HG03378 (cell line): Measurements from ENCODE around the gene GDA.
A peak's percentile ranks its signal among the peaks of the same experiment; 100 is the strongest.
"Not testable (repeated sequence)": the region's sequence is repeated elsewhere in the genome, so short reads cannot be mapped to it uniquely, and the experiment has no call there.

Experiments used
- ATAC-seq: cut with Tn5 transposase; IDR thresholded peaks from one replicate; pipeline ENCODE4 v1.9.1; 2021; ENCODE audit warnings: mild to moderate bottlenecking, moderate library complexity; ENCODE audit not compliant: unreplicated experiment

GDA gene

GRCh38 chr9:72204062-72204461 lies 54.8 kb downstream of the GDA start:
- no peak for ATAC-seq

DNA sequence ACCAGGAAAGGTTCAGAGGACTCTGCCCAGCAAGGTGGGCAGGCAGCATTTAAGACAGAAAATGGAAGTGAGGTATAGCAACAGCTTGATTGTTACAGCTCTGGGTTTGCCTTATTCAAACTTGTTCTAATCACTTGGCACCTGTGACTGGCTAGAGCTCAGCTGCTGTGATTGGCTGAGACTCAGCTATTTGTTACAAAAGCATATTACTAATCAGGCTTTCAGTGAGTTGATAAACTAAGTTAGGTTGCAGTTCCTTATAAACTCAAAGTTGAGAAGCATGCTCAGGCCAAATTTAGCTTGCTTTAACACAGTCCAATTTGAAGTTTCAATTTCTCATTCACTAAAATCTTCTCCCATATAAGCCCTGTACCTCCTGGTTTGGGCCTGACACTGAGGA lies 56.3 kb downstream of the GDA start:
- peak; percentile 63 for ATAC-seq

- peak; percentile 70 for ATAC-seq
Observed at GRCh38 chr9:72207278-72207677, 58.0 kb downstream of the GDA start.

GRCh38 chr9:72210522-72210921 lies 61.3 kb downstream of the GDA start:
- no peak for ATAC-seq

GRCh38 chr9:72211047-72211446 lies 61.8 kb downstream of the GDA start:
- ATAC-seq, result no peak

- no peak for ATAC-seq
Observed at GRCh38 chr9:72213906-72214305, 64.7 kb downstream of the GDA start.

DNA sequence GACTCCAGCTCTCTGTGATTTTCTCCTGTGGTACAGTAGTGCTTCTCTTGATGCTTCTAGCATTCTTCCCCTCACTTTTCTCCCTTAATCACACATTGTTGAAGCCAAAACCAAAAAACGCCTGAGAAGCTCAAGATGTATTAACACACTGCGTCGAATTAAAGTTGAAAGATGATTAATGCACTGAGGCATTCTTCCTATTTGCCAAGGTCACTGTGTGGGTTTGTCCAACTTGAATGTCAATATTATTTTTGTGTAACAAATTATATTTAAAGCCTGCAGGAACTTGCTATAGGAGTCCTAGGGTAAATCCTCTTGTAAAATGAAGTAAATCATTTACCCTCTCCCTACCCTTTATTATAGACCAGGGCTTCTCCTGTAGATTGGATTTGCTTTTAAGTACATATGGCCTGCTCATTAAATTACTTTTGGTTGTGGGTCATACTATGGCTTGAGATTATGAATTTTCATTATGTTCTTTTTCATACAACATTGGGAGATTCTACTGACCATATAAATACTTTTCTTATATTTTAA lies 68.1 kb downstream of the GDA start:
- ATAC-seq, result no peak

DNA sequence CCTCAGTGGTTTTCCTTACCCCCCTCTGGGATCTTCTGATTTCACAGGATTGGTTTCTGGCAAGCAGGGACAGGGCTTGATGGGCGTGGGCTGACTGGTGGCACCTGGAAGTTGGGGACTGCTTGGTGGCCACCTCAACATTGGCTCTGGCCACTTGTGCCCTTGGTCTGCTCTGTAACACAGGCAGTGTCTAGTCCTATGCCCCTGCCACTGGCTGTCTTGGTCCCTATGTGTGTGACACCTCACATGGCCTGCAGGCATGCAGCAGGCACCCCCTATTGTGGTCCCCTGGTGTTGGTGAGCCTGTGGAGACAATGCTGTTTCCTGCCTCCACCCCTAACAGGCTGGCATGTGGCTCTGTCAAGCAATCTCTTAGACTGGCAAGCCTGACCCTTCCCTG lies 71.3 kb downstream of the GDA start:
- no peak for ATAC-seq

- no peak for ATAC-seq
Observed at GRCh38 chr9:72226146-72226812, 77.0 kb downstream of the GDA start.

DNA sequence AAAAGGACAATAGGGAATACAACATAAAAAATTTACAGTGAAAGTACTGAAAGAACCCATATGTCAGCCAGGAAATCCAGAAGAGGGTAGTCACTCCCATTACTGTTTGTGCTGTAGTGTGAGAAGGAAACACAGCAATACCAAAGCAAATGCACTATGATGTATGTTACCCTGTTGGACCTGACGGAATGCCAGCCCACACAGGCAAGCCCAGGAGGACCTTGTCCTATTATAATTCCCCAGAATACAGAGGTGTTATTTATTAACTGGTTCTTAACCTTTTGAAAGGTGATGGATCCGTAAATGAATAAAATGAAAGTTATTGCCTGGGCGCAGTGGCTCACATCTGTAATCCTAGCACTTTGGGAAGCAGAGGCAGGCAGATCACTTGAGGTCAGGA lies 79.0 kb downstream of the GDA start:
- ATAC-seq, result no peak

DNA sequence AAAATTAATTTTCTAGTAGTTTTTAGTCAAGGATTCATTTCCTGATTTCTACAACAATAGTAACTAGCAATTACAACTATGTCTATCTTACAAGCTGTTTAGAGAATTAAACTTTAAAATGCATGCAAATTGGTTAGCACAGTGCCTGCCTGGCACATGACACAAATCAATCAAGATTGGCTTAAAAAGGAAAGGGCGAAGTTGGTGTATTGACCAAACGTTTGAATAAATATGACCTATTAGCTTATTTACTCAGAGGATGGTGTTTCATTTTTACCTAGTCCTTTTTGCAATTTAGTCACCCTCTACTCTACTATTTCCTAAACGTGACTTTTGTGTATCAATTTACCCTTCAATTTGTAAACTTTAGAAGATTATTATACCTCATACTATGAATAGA lies 83.5 kb downstream of the GDA start:
- no peak for ATAC-seq

DNA sequence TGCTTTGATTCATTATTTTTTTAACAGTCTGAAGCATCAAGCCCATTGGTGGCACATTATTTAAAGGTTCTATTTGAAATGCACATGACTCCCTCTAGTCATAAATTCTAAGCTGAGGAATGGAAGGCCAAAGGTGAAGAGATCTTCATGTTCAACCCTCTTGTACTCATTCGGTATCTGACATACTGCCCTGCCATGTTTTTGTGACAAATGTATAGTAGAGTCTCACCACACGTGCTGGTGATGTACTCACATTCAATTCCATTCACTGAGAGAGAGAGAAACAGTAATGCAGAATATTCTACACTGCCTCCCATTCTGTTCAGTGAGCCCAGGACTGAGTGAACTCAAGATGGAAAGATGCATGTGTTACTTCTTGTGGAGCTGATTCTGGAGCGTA lies 98.3 kb downstream of the GDA start:
- no peak for ATAC-seq

GRCh38 chr9:72251589-72251988 lies 102.3 kb downstream of the GDA start:
- ATAC-seq, result no peak

DNA sequence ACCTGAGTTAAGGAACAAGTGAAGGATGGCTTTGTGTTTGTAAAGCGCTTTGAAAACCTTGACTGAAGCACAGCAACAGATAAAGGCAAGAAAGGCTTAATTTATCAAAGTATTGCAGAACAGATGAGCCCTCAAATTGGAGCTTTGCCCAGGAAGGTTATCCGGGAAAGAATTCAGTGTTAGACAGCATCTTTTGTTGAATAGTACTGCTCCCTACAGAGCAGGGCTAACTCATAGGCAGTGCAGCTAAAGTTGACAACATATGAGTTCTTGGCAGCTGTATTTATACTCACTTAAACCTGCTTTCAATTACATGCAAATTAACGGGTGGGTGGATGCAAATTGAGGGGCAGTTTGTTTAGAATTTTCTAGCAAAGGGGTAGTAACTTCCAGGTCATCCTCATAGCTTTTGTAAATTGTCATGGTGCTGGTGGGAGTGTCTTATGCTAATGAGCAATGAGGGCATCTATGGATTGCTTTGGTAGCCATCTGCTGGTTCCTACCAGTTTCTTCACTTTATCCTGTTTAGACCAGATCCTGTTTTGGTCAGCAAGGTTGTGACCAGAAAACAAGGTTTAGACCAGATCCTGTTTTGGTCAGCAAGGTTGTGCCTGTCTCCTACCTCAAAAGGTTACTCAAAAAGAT lies 105.8 kb downstream of the GDA start:
- ATAC-seq, result no peak

DNA sequence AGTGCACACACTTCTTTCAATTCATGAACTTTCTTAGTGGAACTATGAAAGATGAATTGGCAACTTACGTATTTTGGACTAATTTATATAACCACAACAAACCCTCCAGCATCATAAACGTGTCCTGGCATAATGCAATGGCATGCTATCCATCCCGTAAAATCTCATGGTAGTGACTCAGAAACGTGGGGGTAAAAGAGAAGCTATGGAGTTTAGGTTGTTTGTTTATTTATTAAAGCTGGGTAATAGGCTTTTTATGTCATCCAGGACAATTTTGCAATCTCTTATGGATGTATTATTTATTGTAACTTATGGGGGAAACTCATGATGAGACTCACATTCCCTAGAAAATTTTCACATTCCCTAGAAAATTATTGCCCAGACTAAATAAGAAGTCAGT lies 106.3 kb downstream of the GDA start:
- no peak for ATAC-seq

- ATAC-seq, result no peak
Observed at GRCh38 chr9:72256931-72257330, 107.7 kb downstream of the GDA start.

DNA sequence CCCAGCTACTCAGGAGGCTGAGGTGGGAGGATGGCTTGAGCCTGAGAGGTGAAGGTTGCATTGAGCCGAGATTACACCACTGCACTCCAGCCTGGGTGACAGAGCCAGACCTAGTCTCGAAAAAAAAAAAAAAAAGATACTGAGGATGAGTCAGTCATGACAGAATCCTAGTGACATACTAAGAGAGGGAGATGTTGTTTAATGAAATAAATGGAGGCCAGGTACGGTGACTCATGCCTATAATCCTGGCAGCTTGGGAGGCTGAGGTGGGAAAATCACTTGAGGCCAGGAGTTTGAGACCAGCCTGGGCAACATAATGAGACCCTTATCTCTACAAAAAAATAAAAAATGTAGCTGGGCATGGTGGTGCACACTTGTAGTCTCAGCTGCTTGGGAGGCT lies 108.6 kb downstream of the GDA start:
- no peak for ATAC-seq

DNA sequence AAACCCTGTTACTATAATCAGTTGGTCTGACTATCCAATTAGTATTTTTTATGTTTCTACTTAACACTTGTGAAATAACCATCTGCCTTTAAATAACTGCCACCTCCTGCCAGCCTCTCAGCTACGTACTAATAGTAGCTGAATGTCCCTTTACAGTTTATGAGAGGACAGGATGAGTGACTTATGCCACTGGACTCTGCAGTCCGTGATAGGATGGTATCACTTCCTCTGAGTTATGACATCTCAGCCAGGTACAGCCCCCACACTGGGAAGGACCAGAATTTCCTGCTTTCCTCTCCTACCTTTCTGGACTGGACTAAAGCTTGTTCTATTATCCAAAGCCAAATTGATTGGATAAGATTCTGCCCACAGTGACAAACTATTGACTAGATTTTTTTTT lies 112.8 kb downstream of the GDA start:
- ATAC-seq, result no peak

- ATAC-seq, result no peak
Observed at GRCh38 chr9:72263572-72263971, 114.3 kb downstream of the GDA start.

DNA sequence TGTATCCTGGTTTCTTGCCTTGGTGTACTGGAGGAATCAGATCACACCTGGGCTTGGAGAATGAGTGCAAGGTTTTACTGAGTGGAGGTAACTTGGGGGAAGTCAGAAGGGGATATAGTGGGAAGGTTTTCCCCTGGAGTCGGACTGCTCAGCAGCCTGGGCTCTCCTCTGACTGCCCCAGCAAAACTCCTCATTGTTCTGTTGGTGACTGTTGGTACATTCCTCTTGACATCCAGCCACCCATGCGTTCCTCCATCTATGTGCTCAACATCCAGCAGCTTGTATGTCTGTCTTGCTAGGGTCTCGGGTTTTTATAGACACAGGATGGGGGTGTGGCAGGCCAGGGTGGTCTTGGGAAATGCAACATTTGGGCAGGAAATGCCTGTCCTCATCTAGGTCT lies 119.7 kb downstream of the GDA start:
- ATAC-seq, result no peak

DNA sequence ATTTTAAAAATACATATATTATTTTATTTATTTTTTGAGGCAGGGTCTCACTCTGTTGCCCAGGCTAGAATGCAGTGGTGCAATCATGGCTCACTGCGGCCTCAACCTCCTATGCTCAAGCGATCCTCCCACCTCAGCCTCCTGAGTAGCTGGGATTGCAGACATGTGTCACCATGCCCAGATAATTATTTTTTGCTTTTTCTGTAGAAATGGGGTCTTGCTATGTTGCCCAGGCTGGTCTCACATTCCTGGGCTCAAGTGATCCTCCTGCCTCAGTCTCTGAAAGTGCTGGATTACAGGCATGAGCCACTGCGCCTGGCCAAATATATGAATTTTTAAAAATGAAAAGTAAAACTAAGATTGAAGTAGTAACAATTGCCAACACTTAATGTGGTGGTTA lies 121.1 kb downstream of the GDA start:
- not testable (repeated sequence) for ATAC-seq

DNA sequence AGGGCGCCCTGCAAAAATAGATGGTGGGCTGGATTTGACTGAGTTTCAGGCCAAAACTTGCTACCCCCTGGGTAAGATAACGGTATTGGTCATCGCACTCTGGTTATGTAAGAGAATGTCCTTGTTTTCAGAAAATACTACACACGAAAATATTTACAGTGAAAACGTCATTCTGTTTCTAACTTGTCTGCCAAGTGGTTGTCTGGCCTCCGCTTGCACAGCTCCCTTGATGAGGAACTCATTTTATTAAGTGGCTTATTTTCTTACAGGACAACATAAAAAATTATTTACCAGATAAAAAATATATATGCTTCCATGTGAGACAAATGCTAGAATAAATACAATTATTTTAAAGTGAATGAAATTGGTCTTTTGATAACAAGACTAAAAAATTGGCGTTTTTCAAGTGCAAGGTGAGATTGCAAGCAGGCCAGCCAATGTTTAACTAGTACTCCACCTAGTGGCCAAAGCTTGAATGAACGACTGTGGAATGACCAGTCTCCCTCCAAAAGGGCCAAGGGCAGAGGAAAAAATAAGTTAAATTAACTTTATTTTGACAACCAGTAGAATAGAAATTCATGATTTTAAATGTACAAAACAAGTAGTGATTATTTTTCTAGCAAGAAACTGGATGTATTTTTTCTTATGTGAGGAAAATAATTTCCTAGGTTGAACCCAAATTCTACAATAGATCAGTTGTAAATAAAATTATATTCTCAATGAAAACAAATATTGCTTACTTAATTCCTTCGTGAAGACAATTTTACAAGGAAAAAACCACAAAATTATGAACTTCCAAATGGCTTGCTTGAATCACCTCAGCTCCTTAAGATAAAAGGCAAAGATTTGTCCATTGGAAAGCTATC lies 122.6 kb downstream of the GDA start:
- ATAC-seq, result peak; percentile 44
